WERI-Rb-1 (cell line): ENCODE data around the gene DAP.
"Not testable (repeated sequence)": the region's sequence is repeated elsewhere in the genome, so short reads cannot be mapped to it uniquely, and the experiment has no call there.

Experiments
- DNase-seq: peaks from one replicate; pipeline ENCODE4 v3.0.0-alpha.2; 2020
- H3K27ac ChIP-seq: fragments of 250-450 bp; sonication (Bioruptor Pico); 2 replicates; pipeline ENCODE4 v1.5.1; 2020; ENCODE audit warnings: mild to moderate bottlenecking, moderate library complexity
- H3K27me3 ChIP-seq: fragments of 250-450 bp; sonication (Bioruptor Pico); 2 replicates; pipeline ENCODE4 v1.5.1; 2021; ENCODE audit warnings: mild to moderate bottlenecking, low read depth, moderate library complexity; ENCODE audit not compliant: insufficient read depth, severe bottlenecking
- H3K36me3 ChIP-seq: fragments of 250-450 bp; sonication (Bioruptor Pico); 2 replicates; pipeline ENCODE4 v1.5.1; 2020; ENCODE audit warnings: mild to moderate bottlenecking, moderate library complexity
- H3K4me3 ChIP-seq: 2 replicates; pipeline ENCODE4 v1.5.1; 2011; ENCODE audit warnings: low read depth, mild to moderate bottlenecking, control low read depth, low read length
- H3K9me3 ChIP-seq: fragments of 250-450 bp; sonication (Bioruptor Pico); 2 replicates; pipeline ENCODE4 v1.5.1; 2021; ENCODE audit warnings: mild to moderate bottlenecking, moderate library complexity; ENCODE audit not compliant: severe bottlenecking
- CTCF ChIP-seq: IDR thresholded peaks from 2 replicates; pipeline ENCODE4 v1.5.1; 2011; ENCODE audit warnings: low read depth, mild to moderate bottlenecking, control low read depth, inconsistent platforms, low read length

DAP gene

GRCh38 chr5:10666531-10667299 lies 94.3 kb downstream of the DAP start:
- peaks cover 7% of the 10 kb centered on the region for H3K9me3 ChIP-seq
- no peak overlapping the region for H3K4me3 ChIP-seq
- no peak for TF ChIP-seq CTCF
- H3K27me3 ChIP-seq: no peaks in the 10 kb centered on the region
- H3K27ac ChIP-seq: no peak overlapping the region
- DNase-seq: no peak
- H3K36me3 ChIP-seq: no peaks in the 10 kb centered on the region

- TF ChIP-seq CTCF: no peak
- Histone ChIP-seq H3K9me3 (peaks cover 7% of the 10 kb centered on the region), H3K27me3 (no peaks in the 10 kb centered on the region), H3K27ac (no peak overlapping the region; the same call in 1 of the 2 replicates), H3K4me3 (no peak overlapping the region), H3K36me3 (no peaks in the 10 kb centered on the region)
- no peak for DNase-seq
Observed at GRCh38 chr5:10665799-10666198, 95.2 kb downstream of the DAP start.

GRCh38 chr5:10664180-10664769 lies 96.8 kb downstream of the DAP start:
- not testable (repeated sequence) for H3K27ac ChIP-seq, H3K27me3 ChIP-seq, H3K4me3 ChIP-seq, H3K9me3 ChIP-seq, H3K36me3 ChIP-seq, DNase-seq

GRCh38 chr5:10663489-10664179 lies 97.4 kb downstream of the DAP start:
- H3K36me3 ChIP-seq: no peaks in the 10 kb centered on the region
- DNase-seq: no peak
- no peak for TF ChIP-seq CTCF

GRCh38 chr5:10662661-10663488 lies 98.2 kb downstream of the DAP start:
- H3K27me3 ChIP-seq: no peaks in the 10 kb centered on the region
- H3K36me3 ChIP-seq: peaks cover 1% of the 10 kb centered on the region; the same call in 1 of the 2 replicates
- H3K4me3 ChIP-seq: no peak overlapping the region
- H3K9me3 ChIP-seq: peaks cover 3% of the 10 kb centered on the region
- DNase-seq: no peak
- no peak for TF ChIP-seq CTCF
- H3K27ac ChIP-seq: no peak overlapping the region

More at GRCh38 chr5:10663489-10664179, 97.4 kb downstream of the DAP start:
- Histone ChIP-seq H3K4me3 (no peak overlapping the region), H3K9me3 (peaks cover 7% of the 10 kb centered on the region), H3K27ac (no peak overlapping the region), H3K27me3 (no peaks in the 10 kb centered on the region)
